Stomach smooth muscle (tissue), 2 donors: ENCODE data around the gene SLCO4A1.

Experiments used
- H3K27ac ChIP-seq: one replicate; pipeline ENCODE4 v1.7.0; 2013; ENCODE audit warnings: mild to moderate bottlenecking, low read length, inconsistent platforms
- H3K27me3 ChIP-seq, 2 donors: one replicate each; pipeline ENCODE4 v1.7.0; 2013; ENCODE audit warnings: low read length in 2 of 2; ENCODE audit not compliant: insufficient read depth in 2 of 2, control insufficient read depth in 1 of 2
- H3K36me3 ChIP-seq, 2 donors: one replicate each; pipeline ENCODE4 v1.7.0; 2013; ENCODE audit warnings: low read length in 2 of 2; ENCODE audit not compliant: control insufficient read depth in 2 of 2, insufficient read depth in 2 of 2
- H3K4me1 ChIP-seq: one replicate; pipeline ENCODE4 v1.7.0; 2013; ENCODE audit warnings: low read length; ENCODE audit not compliant: control insufficient read depth, insufficient read depth
- H3K4me3 ChIP-seq, 2 donors: one replicate each; pipeline ENCODE4 v1.7.0; 2013; ENCODE audit warnings: low read length in 2 of 2
- H3K9ac ChIP-seq, 2 donors: one replicate each; pipeline ENCODE4 v1.7.0; 2013; ENCODE audit warnings: low read length in 2 of 2, mild to moderate bottlenecking in 1 of 2
- H3K9me3 ChIP-seq, 2 donors: one replicate each; pipeline ENCODE4 v1.7.0; 2013; ENCODE audit warnings: low read length in 2 of 2; ENCODE audit not compliant: control insufficient read depth in 2 of 2
- donor health status: healthy.
- donor health status: Pancreatic carcinoma.

SLCO4A1 gene

GRCh38 chr20:62631336-62632308 lies 10.7 kb upstream of the SLCO4A1 start:
- peaks cover 5 to 6% of the 10 kb centered on the region in 2 donors for H3K27me3 ChIP-seq
- no peak overlapping the region for H3K4me3 ChIP-seq
- no peaks in the 10 kb centered on the region for H3K4me1 ChIP-seq
- H3K27ac ChIP-seq, result no peak overlapping the region
- H3K9me3 ChIP-seq, result no peaks in the 10 kb centered on the region
- no peak overlapping the region for H3K9ac ChIP-seq
- H3K36me3 ChIP-seq, result no peaks in the 10 kb centered on the region

- peaks cover 6 to 10% of the 10 kb centered on the region in 2 donors for H3K27me3 ChIP-seq
- H3K4me3 ChIP-seq, result no peak overlapping the region
- H3K9me3 ChIP-seq, result no peaks in the 10 kb centered on the region
- peaks cover 2% of the 10 kb centered on the region for H3K4me1 ChIP-seq
- H3K27ac ChIP-seq, result no peak overlapping the region
- H3K9ac ChIP-seq, result no peak overlapping the region
- H3K36me3 ChIP-seq, result no peaks in the 10 kb centered on the region
Measured at GRCh38 chr20:62632575-62633090, 9.7 kb upstream of the SLCO4A1 start.

GRCh38 chr20:62633598-62634329 lies 8.5 kb upstream of the SLCO4A1 start:
- Histone ChIP-seq H3K4me1 (peaks cover 2% of the 10 kb centered on the region), H3K27me3 (peaks cover 11 to 16% of the 10 kb centered on the region in 2 donors)

GRCh38 chr20:62634330-62634967 lies 7.9 kb upstream of the SLCO4A1 start:
- Histone ChIP-seq H3K27me3 (peaks cover 14 to 16% of the 10 kb centered on the region in 2 donors), H3K4me1 (peaks cover 2% of the 10 kb centered on the region)

More at GRCh38 chr20:62633598-62634329, 8.5 kb upstream of the SLCO4A1 start:
- no peak overlapping the region for H3K4me3 ChIP-seq
- no peaks in the 10 kb centered on the region for H3K9me3 ChIP-seq
- no peak overlapping the region for H3K9ac ChIP-seq
- no peak overlapping the region for H3K27ac ChIP-seq
- H3K36me3 ChIP-seq, result no peaks in the 10 kb centered on the region

GRCh38 chr20:62635232-62635631 lies 7.1 kb upstream of the SLCO4A1 start:
- Histone ChIP-seq H3K9me3 (no peaks in the 10 kb centered on the region), H3K4me3 (no peak overlapping the region), H3K9ac (no peak overlapping the region), H3K36me3 (no peaks in the 10 kb centered on the region), H3K27ac (no peak overlapping the region), H3K27me3 (peaks cover 14 to 17% of the 10 kb centered on the region in 2 donors), H3K4me1 (peaks cover 2% of the 10 kb centered on the region)

More at GRCh38 chr20:62634330-62634967, 7.9 kb upstream of the SLCO4A1 start:
- no peak overlapping the region for H3K4me3 ChIP-seq
- H3K27ac ChIP-seq, result no peak overlapping the region
- H3K36me3 ChIP-seq, result no peaks in the 10 kb centered on the region
- no peaks in the 10 kb centered on the region for H3K9me3 ChIP-seq
- H3K9ac ChIP-seq, result no peak overlapping the region

- Histone ChIP-seq H3K27me3 (peaks cover 17 to 19% of the 10 kb centered on the region in 2 donors), H3K9me3 (no peaks in the 10 kb centered on the region), H3K36me3 (no peaks in the 10 kb centered on the region), H3K27ac (no peak overlapping the region), H3K4me3 (no peak overlapping the region), H3K9ac (no peak overlapping the region), H3K4me1 (peaks cover 2% of the 10 kb centered on the region)
Measured at GRCh38 chr20:62635852-62636251, 6.5 kb upstream of the SLCO4A1 start.

GRCh38 chr20:62636446-62636845 lies 5.9 kb upstream of the SLCO4A1 start:
- no peak overlapping the region for H3K4me3 ChIP-seq
- no peak overlapping the region for H3K9ac ChIP-seq
- H3K4me1 ChIP-seq, result peaks cover 3% of the 10 kb centered on the region
- H3K27ac ChIP-seq, result no peak overlapping the region
- H3K27me3 ChIP-seq, result peaks cover 19% of the 10 kb centered on the region in 2 donors
- H3K9me3 ChIP-seq, result no peaks in the 10 kb centered on the region
- H3K36me3 ChIP-seq, result no peaks in the 10 kb centered on the region

- Histone ChIP-seq H3K4me1 (peaks cover 9% of the 10 kb centered on the region), H3K36me3 (no peaks in the 10 kb centered on the region), H3K9me3 (no peaks in the 10 kb centered on the region), H3K4me3 (no peak overlapping the region), H3K27me3 (peaks cover 16 to 17% of the 10 kb centered on the region in 2 donors), H3K27ac (no peak overlapping the region), H3K9ac (no peak overlapping the region)
Measured at GRCh38 chr20:62637110-62637509, 5.2 kb upstream of the SLCO4A1 start.

- Histone ChIP-seq H3K27me3 (peaks cover 16% of the 10 kb centered on the region in 2 donors), H3K9me3 (no peaks in the 10 kb centered on the region), H3K4me1 (peaks cover 14% of the 10 kb centered on the region), H3K27ac (no peak overlapping the region), H3K9ac (no peak overlapping the region), H3K4me3 (no peak overlapping the region), H3K36me3 (no peaks in the 10 kb centered on the region)
Measured at GRCh38 chr20:62637521-62638054, 4.7 kb upstream of the SLCO4A1 start.

- no peak overlapping the region for H3K27ac ChIP-seq
- peaks cover 19% of the 10 kb centered on the region for H3K4me1 ChIP-seq
- no peaks in the 10 kb centered on the region for H3K9me3 ChIP-seq
- no peak overlapping the region for H3K4me3 ChIP-seq
- peaks cover 19 to 22% of the 10 kb centered on the region in 2 donors for H3K27me3 ChIP-seq
- H3K36me3 ChIP-seq, result no peaks in the 10 kb centered on the region
- H3K9ac ChIP-seq, result no peak overlapping the region
Measured at GRCh38 chr20:62638055-62638570, 4.2 kb upstream of the SLCO4A1 start.
